SK-N-SH treated with all-trans-retinoic acid at 6 μM for 48 hours (cell line): ENCODE measurements around the gene NTM.

Source experiments
- ARNTL ChIP-seq: fragments of 450-650 bp; formaldehyde crosslinking; IDR thresholded peaks from 2 replicates; pipeline ENCODE4 v1.5.0; 2020; ENCODE audit warnings: low read depth, mild to moderate bottlenecking, moderate library complexity, borderline replicate concordance
- BACH2 ChIP-seq: fragments of 250-450 bp; sonication (Bioruptor Pico); IDR thresholded peaks from 2 replicates; pipeline ENCODE4 v1.9.0; 2021; ENCODE audit warnings: mild to moderate bottlenecking, borderline replicate concordance
- CREB5 ChIP-seq: fragments of 250-450 bp; sonication (Bioruptor Pico); IDR thresholded peaks from 2 replicates; pipeline ENCODE4 v1.5.1; 2020; ENCODE audit warnings: low read depth, mild to moderate bottlenecking, moderate library complexity
- ESRRG ChIP-seq: fragments of 250-450 bp; sonication (Bioruptor Pico); IDR thresholded peaks from 2 replicates; pipeline ENCODE4 v1.6.1; 2021; ENCODE audit warnings: mild to moderate bottlenecking
- GLIS3 ChIP-seq: fragments of 250-450 bp; sonication (Bioruptor Pico); IDR thresholded peaks from 2 replicates; pipeline ENCODE4 v1.5.0; 2020; ENCODE audit warnings: mild to moderate bottlenecking, moderate library complexity
- OSR1 ChIP-seq: fragments of 250-450 bp; sonication (Bioruptor Pico); IDR thresholded peaks from 2 replicates; pipeline ENCODE4 v1.8.0; 2022; ENCODE audit warnings: moderate library complexity, mild to moderate bottlenecking, inconsistent platforms
- PATZ1 ChIP-seq: fragments of 250-450 bp; sonication (Bioruptor Pico); IDR thresholded peaks from 2 replicates; pipeline ENCODE4 v1.8.0; 2020; ENCODE audit warnings: mild to moderate bottlenecking, moderate library complexity, borderline replicate concordance
- RARB ChIP-seq: fragments of 250-450 bp; sonication (Bioruptor Pico); IDR thresholded peaks from 2 replicates; pipeline ENCODE4 v1.8.0; 2021; ENCODE audit warnings: mild to moderate bottlenecking, moderate library complexity
- ZNF565 ChIP-seq: fragments of 450-650 bp; formaldehyde crosslinking; conservative IDR thresholded peaks from 2 replicates; pipeline ENCODE4 v1.5.0; 2020; ENCODE audit warnings: low read depth, mild to moderate bottlenecking, moderate library complexity
- ZNF8 ChIP-seq: fragments of 450-650 bp; formaldehyde crosslinking; IDR thresholded peaks from 2 replicates; pipeline ENCODE4 v1.5.0; 2020; ENCODE audit warnings: mild to moderate bottlenecking, moderate library complexity

GRCh38 chr11:132256528-132257279, 886.3 kb downstream of the NTM start:
- no peak for TF ChIP-seq ARNTL (CRISPR knock-in tag)
- TF ChIP-seq RARB (CRISPR knock-in tag): no peak
- TF ChIP-seq CREB5 (CRISPR knock-in tag): no peak
- no peak for TF ChIP-seq BACH2 (CRISPR knock-in tag)
- TF ChIP-seq ESRRG (CRISPR knock-in tag): no peak
- no peak for TF ChIP-seq GLIS3 (CRISPR knock-in tag)
- no peak for TF ChIP-seq ZNF8
- TF ChIP-seq PATZ1: no peak
- TF ChIP-seq ZNF565: no peak
- no peak for TF ChIP-seq OSR1 (CRISPR knock-in tag)
